A673 (cell line): ENCODE data around the gene CHMP6. TPM values are rescaled to one million over a fixed set of nuclear protein-coding genes. Genes with fewer than 3 reads are reported as not detected.

Source experiments
- BruUV-seq: library from RNA; stranded (reverse); fragments of 400-500 nt; replicated peaks from 2 replicates; lab custom pipeline; 2021; lab: Mats Ljungman, UMichigan
- CTCF ChIA-PET: fragments of 300-600 bp; sonication (Branson Sonifier 250); formaldehyde crosslinking; loops from one replicate; lab custom pipeline; 2022; ENCODE audit warnings: antibody characterized with exemption; lab: Charles Lee
- POLR2A ChIA-PET: fragments of 300-600 bp; sonication (Branson Sonifier 250); formaldehyde crosslinking; loops from one replicate; lab custom pipeline; 2022; ENCODE audit warnings: antibody characterized with exemption; ENCODE audit not compliant: low non-redundant PET; lab: Charles Lee
- DNase-seq: peaks from one replicate; pipeline ENCODE4 v3.0.0-alpha.2; 2015; ENCODE audit warnings: low spot score
- H3K27ac ChIP-seq: fragments of 200-600 bp; sonication (generic); 2 replicates; pipeline ENCODE4 v1.5.1; 2016; ENCODE audit warnings: mixed run types, low read depth, mild to moderate bottlenecking, mixed read lengths, antibody characterized with exemption, low read length; ENCODE audit not compliant: poor library complexity, severe bottlenecking
- H3K27me3 ChIP-seq: fragments of 200-600 bp; sonication (generic); replicated peaks from 2 replicates; pipeline ENCODE4 v1.6.1; 2017; ENCODE audit warnings: mixed run types, low read depth, mild to moderate bottlenecking, mixed read lengths, antibody characterized with exemption, low read length; ENCODE audit not compliant: insufficient read depth, poor library complexity
- H3K36me3 ChIP-seq: fragments of 200-600 bp; sonication (generic); 2 replicates; pipeline ENCODE4 v1.6.1; 2016; ENCODE audit warnings: mixed run types, mild to moderate bottlenecking, mixed read lengths, antibody characterized with exemption, low read length; ENCODE audit not compliant: insufficient read depth, poor library complexity, severe bottlenecking
- H3K4me1 ChIP-seq: fragments of 200-600 bp; sonication (generic); 2 replicates; pipeline ENCODE4 v1.6.1; 2017; ENCODE audit warnings: mixed run types, mild to moderate bottlenecking, mixed read lengths, antibody characterized with exemption, low read length; ENCODE audit not compliant: insufficient read depth, poor library complexity, severe bottlenecking
- H3K4me3 ChIP-seq: fragments of 200-600 bp; sonication (generic); 2 replicates; pipeline ENCODE4 v1.5.1; 2016; ENCODE audit warnings: low read depth, mixed run types, mild to moderate bottlenecking, mixed read lengths, low read length; ENCODE audit not compliant: poor library complexity, severe bottlenecking
- H3K9me3 ChIP-seq: fragments of 200-600 bp; sonication (generic); 2 replicates; pipeline ENCODE4 v1.6.1; 2016; ENCODE audit warnings: mixed run types, low read depth, mild to moderate bottlenecking, mixed read lengths, antibody characterized with exemption, low read length; ENCODE audit not compliant: poor library complexity, severe bottlenecking
- EZH2 ChIP-seq: fragments of 200-600 bp; sonication (generic); IDR thresholded peaks from 2 replicates; pipeline ENCODE4 v1.6.1; 2017; ENCODE audit warnings: borderline replicate concordance, low read depth, mild to moderate bottlenecking, mixed read lengths, antibody characterized with exemption, low read length; ENCODE audit not compliant: poor library complexity, severe bottlenecking
- intact Hi-C: fragments of 100-400 bp; cut with micrococcal nuclease; formaldehyde crosslinking; loops from one replicate; pipeline ENCODE4 v1.10.0; 2022; ENCODE audit not compliant: unreplicated experiment
- total RNA-seq: library from RNA; stranded (reverse); gene quantifications from 2 replicates; pipeline ENCODE4 v1.2.3, GENCODE V29; 2021
- TF ChIP-seq, protein P1 (sequence below): fragments of 300-800, 200-600 bp; sonication (generic); conservative IDR thresholded peaks from 2 replicates; pipeline ENCODE4 v1.5.1; 2017; ENCODE audit warnings: low read depth, mild to moderate bottlenecking, antibody characterized with exemption, low read length, moderate library complexity, mixed read lengths

The CHMP6 gene
- total RNA-seq, 1 experiment from 2014 or later = 18.7 TPM

DNA sequence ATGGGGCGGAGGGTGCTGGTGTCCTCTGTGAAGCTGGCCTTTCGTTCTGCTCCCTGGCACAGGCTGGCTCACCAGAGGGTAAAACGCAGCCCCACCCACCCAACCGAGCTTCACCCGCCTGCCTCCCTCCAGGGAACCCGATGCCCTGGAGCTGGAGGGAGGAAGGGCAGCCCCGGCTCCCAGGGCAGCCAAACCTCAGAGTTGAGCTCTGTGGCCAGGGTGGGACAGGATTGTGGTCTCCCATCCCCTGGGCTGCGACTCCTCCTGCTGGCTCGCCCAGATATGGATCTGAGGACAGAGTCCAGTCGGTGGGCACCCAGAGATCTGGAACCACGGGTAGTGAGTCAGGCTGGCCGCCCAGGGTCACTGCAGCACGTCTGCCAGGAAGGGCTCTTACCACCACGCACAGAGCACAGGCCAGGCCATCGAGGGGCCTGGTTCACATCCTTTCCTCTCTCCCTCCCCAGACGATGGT lies 42.6 kb upstream of the CHMP6 start:
- no peak overlapping the region for H3K27ac ChIP-seq
- peaks cover 7% of the 10 kb centered on the region for H3K4me1 ChIP-seq
- intact Hi-C loops = no loop called here
- POLR2A ChIA-PET = no interaction called here
- no peak overlapping the region for H3K4me3 ChIP-seq
- no peaks in the 10 kb centered on the region for H3K27me3 ChIP-seq
- CTCF ChIA-PET = no interaction called here
- BruUV-seq = no TSS peak
- H3K9me3 ChIP-seq = no peaks in the 10 kb centered on the region
- H3K36me3 ChIP-seq = no peaks in the 10 kb centered on the region
- TF ChIP-seq, protein P1, sequence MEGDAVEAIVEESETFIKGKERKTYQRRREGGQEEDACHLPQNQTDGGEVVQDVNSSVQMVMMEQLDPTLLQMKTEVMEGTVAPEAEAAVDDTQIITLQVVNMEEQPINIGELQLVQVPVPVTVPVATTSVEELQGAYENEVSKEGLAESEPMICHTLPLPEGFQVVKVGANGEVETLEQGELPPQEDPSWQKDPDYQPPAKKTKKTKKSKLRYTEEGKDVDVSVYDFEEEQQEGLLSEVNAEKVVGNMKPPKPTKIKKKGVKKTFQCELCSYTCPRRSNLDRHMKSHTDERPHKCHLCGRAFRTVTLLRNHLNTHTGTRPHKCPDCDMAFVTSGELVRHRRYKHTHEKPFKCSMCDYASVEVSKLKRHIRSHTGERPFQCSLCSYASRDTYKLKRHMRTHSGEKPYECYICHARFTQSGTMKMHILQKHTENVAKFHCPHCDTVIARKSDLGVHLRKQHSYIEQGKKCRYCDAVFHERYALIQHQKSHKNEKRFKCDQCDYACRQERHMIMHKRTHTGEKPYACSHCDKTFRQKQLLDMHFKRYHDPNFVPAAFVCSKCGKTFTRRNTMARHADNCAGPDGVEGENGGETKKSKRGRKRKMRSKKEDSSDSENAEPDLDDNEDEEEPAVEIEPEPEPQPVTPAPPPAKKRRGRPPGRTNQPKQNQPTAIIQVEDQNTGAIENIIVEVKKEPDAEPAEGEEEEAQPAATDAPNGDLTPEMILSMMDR = no peak
- no peak for TF ChIP-seq EZH2
- no peak for DNase-seq

DNA sequence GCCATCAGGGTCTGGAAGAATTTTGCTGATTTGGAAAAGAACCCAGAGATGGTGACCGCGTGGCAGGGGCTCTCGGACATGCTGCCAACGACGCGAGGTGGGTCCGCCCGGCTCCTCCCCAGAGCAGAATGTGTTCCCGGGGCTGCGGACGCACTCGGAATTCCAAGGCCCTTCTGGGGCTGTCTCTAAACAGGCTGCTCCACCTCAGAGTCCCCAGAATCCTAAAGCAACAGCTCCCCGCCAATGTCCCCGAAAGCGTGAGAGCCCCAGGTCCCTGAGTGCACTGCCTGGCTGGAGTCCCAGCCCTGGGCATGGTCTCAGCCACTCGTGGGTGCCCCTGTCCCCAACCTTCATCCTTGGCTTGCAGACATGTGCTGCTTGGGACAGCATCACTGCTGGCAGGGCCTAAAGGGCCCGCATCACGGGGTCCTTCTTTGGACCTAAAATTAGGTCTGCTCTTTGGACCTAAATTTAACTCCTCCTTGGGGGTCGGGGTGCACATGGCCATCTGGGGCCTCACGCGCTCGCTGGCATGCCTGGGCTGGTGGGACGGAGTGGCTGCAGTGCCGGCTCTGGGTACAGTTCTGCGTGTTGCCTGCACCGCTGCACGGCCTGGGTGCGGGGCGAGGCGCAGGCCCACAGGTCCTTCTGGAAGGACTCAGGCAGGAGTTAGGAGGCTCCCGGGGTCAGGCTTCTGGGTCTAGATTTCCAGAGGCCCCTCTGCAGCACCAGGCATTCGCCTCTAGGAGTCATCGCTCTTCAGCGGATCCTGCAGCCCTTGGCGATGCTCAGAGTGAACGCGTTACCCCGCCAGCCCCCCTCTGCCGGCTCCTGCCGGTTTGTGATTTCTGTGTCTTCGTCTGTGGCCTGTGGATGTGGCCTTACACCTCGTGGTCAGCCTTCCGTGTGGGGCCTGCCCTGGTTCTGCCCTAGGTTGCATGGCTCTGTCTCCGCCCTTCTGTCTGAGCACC lies 41.9 kb upstream of the CHMP6 start:
- H3K27me3 ChIP-seq = no peaks in the 10 kb centered on the region
- TF ChIP-seq, protein P1 = no peak
- no peak for TF ChIP-seq EZH2
- no peaks in the 10 kb centered on the region for H3K9me3 ChIP-seq
- H3K36me3 ChIP-seq = no peaks in the 10 kb centered on the region
- ChIA-PET CTCF (no interaction called here), POLR2A (no interaction called here)
- H3K27ac ChIP-seq = no peak overlapping the region
- no peak for DNase-seq
- no peak overlapping the region for H3K4me3 ChIP-seq
- intact Hi-C loops = no loop called here
- H3K4me1 ChIP-seq = no peaks in the 10 kb centered on the region
- no TSS peak for BruUV-seq

DNA sequence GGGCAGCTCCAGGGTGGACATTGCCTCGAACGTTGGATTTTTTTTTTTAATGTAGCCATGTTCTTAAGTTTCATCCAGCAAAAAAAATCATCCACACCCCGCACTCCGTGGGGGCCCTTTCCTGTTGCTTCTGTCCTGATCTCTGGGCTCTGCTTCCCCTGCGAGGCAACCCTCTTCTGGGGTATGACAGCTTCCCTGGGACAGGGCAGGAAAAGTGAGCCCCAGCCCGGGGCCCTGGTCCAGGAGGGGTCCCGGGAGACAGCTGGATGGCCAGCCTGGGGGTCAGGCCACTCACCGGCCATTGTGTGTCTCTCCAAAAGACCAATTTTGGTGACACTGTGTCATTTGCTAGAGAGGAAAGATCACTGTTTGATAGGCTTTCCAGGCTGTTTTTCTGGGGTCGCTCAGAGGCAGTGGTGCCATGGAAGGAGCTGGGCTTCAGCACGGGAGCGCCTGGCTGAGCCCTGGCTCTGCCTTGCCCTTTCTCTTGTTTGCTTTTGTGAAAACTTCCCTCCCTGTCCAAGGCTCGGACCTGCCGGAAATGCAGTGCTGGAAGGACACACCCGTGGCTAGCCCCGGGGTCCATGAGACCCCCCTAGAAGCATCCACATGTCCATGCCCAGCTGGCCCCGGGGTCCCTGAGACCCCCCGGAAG lies 41.0 kb upstream of the CHMP6 start:
- no peaks in the 10 kb centered on the region for H3K9me3 ChIP-seq
- H3K4me3 ChIP-seq = no peak overlapping the region
- POLR2A ChIA-PET = no interaction called here
- no peak for DNase-seq
- H3K4me1 ChIP-seq = no peaks in the 10 kb centered on the region
- no peaks in the 10 kb centered on the region for H3K36me3 ChIP-seq
- no peaks in the 10 kb centered on the region for H3K27me3 ChIP-seq
- TF ChIP-seq EZH2 = no peak
- TF ChIP-seq, protein P1 = no peak
- CTCF ChIA-PET = no interaction called here
- H3K27ac ChIP-seq = no peak overlapping the region
- intact Hi-C loops = no loop called here
- no TSS peak for BruUV-seq
